HFF-Myc (cell line): ENCODE results near the gene GABRB1.

Experiments used
- DNase-seq: peaks from one replicate; pipeline ENCODE4 v3.0.0-alpha.2; 2011; ENCODE audit warnings: low read depth; ENCODE audit errors: extremely low read depth
- H3K4me3 ChIP-seq: replicated peaks from 2 replicates; pipeline ENCODE4 v1.5.1; 2011; ENCODE audit warnings: low read depth, mild to moderate bottlenecking, control low read depth, low read length
- CTCF ChIP-seq: IDR thresholded peaks from 2 replicates; pipeline ENCODE4 v1.5.1; 2012; ENCODE audit warnings: mild to moderate bottlenecking, low read depth, low read length, control low read depth; ENCODE audit errors: missing control alignments

GABRB1 gene

GRCh38 chr4:47442980-47443379, 411.6 kb downstream of the GABRB1 start:
- H3K4me3 ChIP-seq = no peak overlapping the region

GRCh38 chr4:47444031-47444430, 412.7 kb downstream of the GABRB1 start:
- no peak for TF ChIP-seq CTCF
- no peak for DNase-seq
- H3K4me3 ChIP-seq = no peak overlapping the region

More at GRCh38 chr4:47442980-47443379, 411.6 kb downstream of the GABRB1 start:
- TF ChIP-seq CTCF = no peak
- DNase-seq = no peak

- no peak overlapping the region for H3K4me3 ChIP-seq
- peak; percentile 26 for DNase-seq
- no peak for TF ChIP-seq CTCF
Observed at GRCh38 chr4:47451657-47452056, 420.3 kb downstream of the GABRB1 start.

- peak overlapping the region; percentile 67 for H3K4me3 ChIP-seq
- no peak for TF ChIP-seq CTCF
- DNase-seq = no peak
Observed at GRCh38 chr4:47462799-47463234, 431.4 kb downstream of the GABRB1 start.

GRCh38 chr4:47463235-47463956, 432.0 kb downstream of the GABRB1 start, which contains the start of gene COMMD8:
TSS of gene COMMD8 (minus strand) at chr4:47463702. CDS start at chr4:47463651, 51 bp downstream.
- TF ChIP-seq CTCF = no peak
- peak; percentile 89 for DNase-seq
- H3K4me3 ChIP-seq = peak within 1 kb of the TSS; percentile 67

GRCh38 chr4:47465004-47465403, 433.6 kb downstream of the GABRB1 start:
- no peak overlapping the region for H3K4me3 ChIP-seq
- no peak for TF ChIP-seq CTCF
- DNase-seq = no peak
